ENCODE measurements around the gene FMNL3. TPM values are rescaled to one million over a fixed set of nuclear protein-coding genes. Genes with fewer than 3 reads are reported as not detected.

FMNL3 gene
- total RNA-seq (21.4 TPM), polyA plus RNA-seq (1 to 10 TPM; 3.8 to 9.0 (median 5.0) TPM)

- Mint-ChIP-seq H3K27ac (peak within 1 kb of the TSS; percentile 89 to 97 (median 92)), H3K9me3 (no peaks in the 10 kb centered on the region), H3K4me1 (peaks cover 7 to 46% (median 38%) of the 10 kb centered on the region in 4 donors), H3K4me3 (peak within 1 kb of the TSS; percentile 82 to 96 (median 92)), H3K36me3 (no peaks in the 10 kb centered on the region), H3K27me3 (peaks cover 15% of the 10 kb centered on the region)
- H3K27ac ChIP-seq (ENCODE audit: insufficient read depth, low read length, poor library complexity, severe bottlenecking), result peak within 1 kb of the TSS; percentile 74
- H3K9me3 ChIP-seq (ENCODE audit: control insufficient read depth in 2 of 2, low read length in 2 of 2), result no peaks in the 10 kb centered on the region
- H3K27me3 ChIP-seq (ENCODE audit: control insufficient read depth, insufficient read depth, low read length), result peaks cover 18% of the 10 kb centered on the region
- peak within 1 kb of the TSS; percentile 76 for H3K4me3 ChIP-seq (ENCODE audit: low read depth, low read length)
- no peaks in the 10 kb centered on the region for H3K36me3 ChIP-seq (ENCODE audit: control insufficient read depth, insufficient read depth, low read length)
- ATAC-seq (ENCODE audit: low read depth in 2 of 2) (peak; percentile 95 to 97), DNase-seq (peak; percentile 98)
- peaks cover 41% of the 10 kb centered on the region for H3K4me1 ChIP-seq (ENCODE audit: control insufficient read depth, insufficient read depth, low read length, poor library complexity, severe bottlenecking)
These were observed at the start of gene FMNL3 for GRCh38 chr12:49707128-49707811. Gene FMNL3, minus strand, starts transcription at chr12:49707405. Its CDS starts 225 bp downstream, at chr12:49707180.

GRCh38 chr12:49750996-49751393, 43.8 kb upstream of the FMNL3 start:
- peaks cover 29% of the 10 kb centered on the region for H3K36me3 Mint-ChIP-seq
- H3K27me3 ChIP-seq (ENCODE audit: control insufficient read depth, insufficient read depth, low read length), result no peaks in the 10 kb centered on the region
- no peaks in the 10 kb centered on the region for H3K9me3 ChIP-seq (ENCODE audit: control insufficient read depth in 2 of 2, low read length in 2 of 2)
- H3K4me1 Mint-ChIP-seq, result peaks cover 49 to 87% (median 74%) of the 10 kb centered on the region in 4 donors
- H3K4me3 Mint-ChIP-seq, result peak overlapping the region; percentile 16 to 72 (median 54)
- H3K36me3 ChIP-seq (ENCODE audit: control insufficient read depth, insufficient read depth, low read length), result peaks cover 41% of the 10 kb centered on the region
- H3K27ac Mint-ChIP-seq, result peak overlapping the region in 2 of 3 donors; percentile 39 to 63
- peak overlapping the region; percentile 68 for H3K27ac ChIP-seq (ENCODE audit: insufficient read depth, low read length, poor library complexity, severe bottlenecking)
- peaks cover 67% of the 10 kb centered on the region for H3K4me1 ChIP-seq (ENCODE audit: control insufficient read depth, insufficient read depth, low read length, poor library complexity, severe bottlenecking)
- no peak for ATAC-seq (ENCODE audit: low read depth in 2 of 2)
- no peaks in the 10 kb centered on the region for H3K27me3 Mint-ChIP-seq
- peak overlapping the region; percentile 69 for H3K4me3 ChIP-seq (ENCODE audit: low read depth, low read length)
- no peaks in the 10 kb centered on the region for H3K9me3 Mint-ChIP-seq
- no peak for DNase-seq

- DNase-seq (peak; percentile 13 to 72 (median 30)), ATAC-seq (ENCODE audit: low read depth in 2 of 2) (peak; percentile 83 to 88)
- Histone ChIP-seq H3K4me1 (ENCODE audit: control insufficient read depth, insufficient read depth, low read length, poor library complexity, severe bottlenecking) (peaks cover 71% of the 10 kb centered on the region), H3K36me3 (ENCODE audit: control insufficient read depth, insufficient read depth, low read length) (peaks cover 35% of the 10 kb centered on the region), H3K9me3 (ENCODE audit: control insufficient read depth in 2 of 2, low read length in 2 of 2) (no peaks in the 10 kb centered on the region), H3K27me3 (ENCODE audit: control insufficient read depth, insufficient read depth, low read length) (no peaks in the 10 kb centered on the region), H3K4me3 (ENCODE audit: low read depth, low read length) (peak overlapping the region; percentile 69), H3K27ac (ENCODE audit: insufficient read depth, low read length, poor library complexity, severe bottlenecking) (peak overlapping the region; percentile 68)
- peak overlapping the region; percentile 46 to 76 (median 64) for H3K4me3 Mint-ChIP-seq
- no peaks in the 10 kb centered on the region for H3K9me3 Mint-ChIP-seq
- peak overlapping the region; percentile 39 to 81 (median 63) for H3K27ac Mint-ChIP-seq
- peaks cover 26% of the 10 kb centered on the region for H3K36me3 Mint-ChIP-seq
- peaks cover 49 to 94% (median 77%) of the 10 kb centered on the region in 4 donors for H3K4me1 Mint-ChIP-seq
- no peaks in the 10 kb centered on the region for H3K27me3 Mint-ChIP-seq
These were observed 43.1 kb upstream of the FMNL3 start for GRCh38 chr12:49750027-49750995.

GRCh38 chr12:49748800-49749199, 41.6 kb upstream of the FMNL3 start:
- H3K4me1 Mint-ChIP-seq, result peaks cover 51 to 98% (median 80%) of the 10 kb centered on the region in 4 donors
- peak overlapping the region in 2 of 3 donors; percentile 18 to 39 for H3K27ac Mint-ChIP-seq
- H3K36me3 ChIP-seq (ENCODE audit: control insufficient read depth, insufficient read depth, low read length), result peaks cover 32% of the 10 kb centered on the region
- peaks cover 38% of the 10 kb centered on the region for H3K36me3 Mint-ChIP-seq
- ATAC-seq (ENCODE audit: low read depth in 2 of 2) (no peak), DNase-seq (no peak)
- H3K9me3 ChIP-seq (ENCODE audit: control insufficient read depth in 2 of 2, low read length in 2 of 2), result no peaks in the 10 kb centered on the region
- H3K27ac ChIP-seq (ENCODE audit: insufficient read depth, low read length, poor library complexity, severe bottlenecking), result peak overlapping the region; percentile 68
- peaks cover 86% of the 10 kb centered on the region for H3K4me1 ChIP-seq (ENCODE audit: control insufficient read depth, insufficient read depth, low read length, poor library complexity, severe bottlenecking)
- no peaks in the 10 kb centered on the region for H3K27me3 Mint-ChIP-seq
- H3K27me3 ChIP-seq (ENCODE audit: control insufficient read depth, insufficient read depth, low read length), result no peaks in the 10 kb centered on the region
- H3K9me3 Mint-ChIP-seq, result no peaks in the 10 kb centered on the region
- peak overlapping the region; percentile 69 for H3K4me3 ChIP-seq (ENCODE audit: low read depth, low read length)
- H3K4me3 Mint-ChIP-seq, result peak overlapping the region; percentile 46 to 76 (median 64)

- DNase-seq (no peak), ATAC-seq (ENCODE audit: low read depth in 2 of 2) (no peak)
- H3K27ac ChIP-seq (ENCODE audit: insufficient read depth, low read length, poor library complexity, severe bottlenecking), result peak overlapping the region; percentile 37
- H3K36me3 ChIP-seq (ENCODE audit: control insufficient read depth, insufficient read depth, low read length), result peaks cover 27% of the 10 kb centered on the region
- Mint-ChIP-seq H3K27me3 (no peaks in the 10 kb centered on the region), H3K4me3 (peak overlapping the region; percentile 46 to 81 (median 66)), H3K4me1 (peaks cover 53 to 98% (median 80%) of the 10 kb centered on the region in 4 donors), H3K27ac (peak overlapping the region; percentile 6 to 84 (median 39)), H3K36me3 (peaks cover 39% of the 10 kb centered on the region), H3K9me3 (no peaks in the 10 kb centered on the region)
- H3K4me1 ChIP-seq (ENCODE audit: control insufficient read depth, insufficient read depth, low read length, poor library complexity, severe bottlenecking), result peaks cover 87% of the 10 kb centered on the region
- H3K9me3 ChIP-seq (ENCODE audit: control insufficient read depth in 2 of 2, low read length in 2 of 2), result no peaks in the 10 kb centered on the region
- no peaks in the 10 kb centered on the region for H3K27me3 ChIP-seq (ENCODE audit: control insufficient read depth, insufficient read depth, low read length)
- H3K4me3 ChIP-seq (ENCODE audit: low read depth, low read length), result peak overlapping the region; percentile 69
These were observed 41.1 kb upstream of the FMNL3 start for GRCh38 chr12:49748306-49748705.

- Mint-ChIP-seq H3K27ac (peak overlapping the region; percentile 1 to 99 (median 86)), H3K27me3 (peaks cover 11% of the 10 kb centered on the region), H3K4me3 (peak overlapping the region; percentile 61 to 91 (median 74)), H3K4me1 (peaks cover 26 to 83% (median 59%) of the 10 kb centered on the region in 4 donors), H3K9me3 (no peaks in the 10 kb centered on the region), H3K36me3 (peaks cover 29% of the 10 kb centered on the region)
- Histone ChIP-seq H3K4me1 (ENCODE audit: control insufficient read depth, insufficient read depth, low read length, poor library complexity, severe bottlenecking) (peaks cover 71% of the 10 kb centered on the region), H3K27me3 (ENCODE audit: control insufficient read depth, insufficient read depth, low read length) (no peaks in the 10 kb centered on the region), H3K36me3 (ENCODE audit: control insufficient read depth, insufficient read depth, low read length) (peaks cover 11% of the 10 kb centered on the region), H3K9me3 (ENCODE audit: control insufficient read depth in 2 of 2, low read length in 2 of 2) (no peaks in the 10 kb centered on the region), H3K4me3 (ENCODE audit: low read depth, low read length) (peak overlapping the region; percentile 95), H3K27ac (ENCODE audit: insufficient read depth, low read length, poor library complexity, severe bottlenecking) (peak overlapping the region; percentile 19)
- ATAC-seq (ENCODE audit: low read depth in 2 of 2) (no peak), DNase-seq (no peak)
These were observed 37.2 kb upstream of the FMNL3 start for GRCh38 chr12:49744363-49744885.

GRCh38 chr12:49741882-49742620, 34.8 kb upstream of the FMNL3 start:
- Histone ChIP-seq H3K4me1 (ENCODE audit: control insufficient read depth, insufficient read depth, low read length, poor library complexity, severe bottlenecking) (peaks cover 48% of the 10 kb centered on the region), H3K27me3 (ENCODE audit: control insufficient read depth, insufficient read depth, low read length) (no peaks in the 10 kb centered on the region), H3K4me3 (ENCODE audit: low read depth, low read length) (peak overlapping the region; percentile 95), H3K36me3 (ENCODE audit: control insufficient read depth, insufficient read depth, low read length) (peaks cover 7% of the 10 kb centered on the region), H3K27ac (ENCODE audit: insufficient read depth, low read length, poor library complexity, severe bottlenecking) (peak overlapping the region; percentile 99), H3K9me3 (ENCODE audit: control insufficient read depth in 2 of 2, low read length in 2 of 2) (no peaks in the 10 kb centered on the region)
- Mint-ChIP-seq H3K9me3 (no peaks in the 10 kb centered on the region), H3K27me3 (peaks cover 11% of the 10 kb centered on the region), H3K27ac (peak overlapping the region; percentile 97 to 100 (median 99)), H3K36me3 (peaks cover 29% of the 10 kb centered on the region), H3K4me1 (peaks cover 15 to 60% (median 39%) of the 10 kb centered on the region in 4 donors), H3K4me3 (peak overlapping the region; percentile 91 to 97 (median 96))
- ATAC-seq (ENCODE audit: low read depth in 2 of 2) (peak; percentile 56 to 58), DNase-seq (peak; percentile 84 to 92 (median 86))

Measured in CD4-positive, CD25-positive, alpha-beta regulatory T cell (primary cell).